ENCODE results near the gene SMC1A.

The SMC1A gene

GRCh38 chrX:53398216-53398615, 24.2 kb downstream of the SMC1A start:
- H3K4me3 ChIP-seq (ENCODE audit: control insufficient read depth, low read depth, low read length): no peak overlapping the region
- no peak for TF ChIP-seq CTCF (conservative IDR thresholded peaks at IDR 0.05; ENCODE audit: control insufficient read depth, insufficient read depth, low read depth, low read length)
- no peak for DNase-seq (ENCODE audit: low read depth)

- DNase-seq (ENCODE audit: low read depth): no peak
- TF ChIP-seq CTCF (conservative IDR thresholded peaks at IDR 0.05; ENCODE audit: control insufficient read depth, insufficient read depth, low read depth, low read length): peak; percentile 3
- H3K4me3 ChIP-seq (ENCODE audit: control insufficient read depth, low read depth, low read length): no peak overlapping the region
Observed at GRCh38 chrX:53395605-53396298, 26.7 kb downstream of the SMC1A start.

GRCh38 chrX:53383376-53384076, 38.9 kb downstream of the SMC1A start:
- DNase-seq (ENCODE audit: low read depth): no peak
- no peak for TF ChIP-seq CTCF (conservative IDR thresholded peaks at IDR 0.05; ENCODE audit: control insufficient read depth, insufficient read depth, low read depth, low read length)
- H3K4me3 ChIP-seq (ENCODE audit: control insufficient read depth, low read depth, low read length): no peak overlapping the region

- no peak for TF ChIP-seq CTCF (conservative IDR thresholded peaks at IDR 0.05; ENCODE audit: control insufficient read depth, insufficient read depth, low read depth, low read length)
- H3K4me3 ChIP-seq (ENCODE audit: control insufficient read depth, low read depth, low read length): no peak overlapping the region
- no peak for DNase-seq (ENCODE audit: low read depth)
Observed at GRCh38 chrX:53379747-53380146, 42.7 kb downstream of the SMC1A start.

- no peak for TF ChIP-seq CTCF (conservative IDR thresholded peaks at IDR 0.05; ENCODE audit: control insufficient read depth, insufficient read depth, low read depth, low read length)
- no peak for DNase-seq (ENCODE audit: low read depth)
- H3K4me3 ChIP-seq (ENCODE audit: control insufficient read depth, low read depth, low read length): no peak overlapping the region
Observed at GRCh38 chrX:53379008-53379710, 43.3 kb downstream of the SMC1A start.

- no peak overlapping the region for H3K4me3 ChIP-seq (ENCODE audit: control insufficient read depth, low read depth, low read length)
Observed at GRCh38 chrX:53377464-53377863, 45.0 kb downstream of the SMC1A start.

More at GRCh38 chrX:53377464-53377863, 45.0 kb downstream of the SMC1A start:
- no peak for DNase-seq (ENCODE audit: low read depth)
- no peak for TF ChIP-seq CTCF (conservative IDR thresholded peaks at IDR 0.05; ENCODE audit: control insufficient read depth, insufficient read depth, low read depth, low read length)

All from fibroblast of mammary gland (primary cell).